Measurements from ENCODE around the gene SMCO2.

SMCO2 gene

GRCh38 chr12:27549801-27550652, 103.5 kb downstream of the SMCO2 start (continued):
- no peak for TF ChIP-seq ZNF155 (tag by site-specific recombination; IDR thresholded peaks at IDR 0.05)
- no peak for TF ChIP-seq ZBTB21 (tag by site-specific recombination; IDR thresholded peaks at IDR 0.05)
- no peak for TF ChIP-seq ZNF148 (tag by site-specific recombination; IDR thresholded peaks at IDR 0.05; ENCODE audit: borderline replicate concordance)
- peak; percentile 93 for TF ChIP-seq PRDM1 (tag by site-specific recombination; IDR thresholded peaks at IDR 0.05)
- TF ChIP-seq ZNF670 (tag by site-specific recombination; IDR thresholded peaks at IDR 0.05; ENCODE audit: low read depth), result no peak

- ChIA-PET POLR2A (interaction anchor here (2.5 kb wide), 1 partner anchor 27 kb away, joined by 16 read pairs; the partner anchor contains the start of gene PPFIBP1), CTCF (interaction anchor here (0.6 kb wide), 2 partner anchors 16 to 105 kb away, joined by 3 to 5 read pairs; no protein-coding TSS in a partner anchor)
- H3K4me3 ChIP-seq (ENCODE audit: low read depth, low read length), result no peak overlapping the region
- H3K4me1 ChIP-seq (ENCODE audit: control insufficient read depth, insufficient read depth, low read length), result peaks cover 29% of the 10 kb centered on the region
- no peak overlapping the region for H3K27ac ChIP-seq (ENCODE audit: extremely low read depth, low read depth, low read length)
- H3K9me3 ChIP-seq (ENCODE audit: control insufficient read depth, insufficient read depth, low read depth, low read length), result no peaks in the 10 kb centered on the region
- no peak for TF ChIP-seq ZNF350 (tag by site-specific recombination; IDR thresholded peaks at IDR 0.05)
- no peak for TF ChIP-seq ZNF548 (tag by site-specific recombination; IDR thresholded peaks at IDR 0.05)
- TF ChIP-seq ZNF660 (tag by site-specific recombination; IDR thresholded peaks at IDR 0.05), result no peak
- TF ChIP-seq ZFHX2 (tag by site-specific recombination; conservative IDR thresholded peaks at IDR 0.05), result no peak
- TF ChIP-seq ZNF580 (tag by site-specific recombination; IDR thresholded peaks at IDR 0.05), result no peak
- no peak for TF ChIP-seq ZBTB10 (tag by site-specific recombination; IDR thresholded peaks at IDR 0.05)
- no peak for TF ChIP-seq ZNF654 (tag by site-specific recombination; IDR thresholded peaks at IDR 0.05; ENCODE audit: low read depth)
- TF ChIP-seq ZNF248 (tag by site-specific recombination; IDR thresholded peaks at IDR 0.05), result no peak
- TF ChIP-seq ZNF530 (tag by site-specific recombination; IDR thresholded peaks at IDR 0.05; ENCODE audit: low read depth), result no peak
- TF ChIP-seq ZNF501 (tag by site-specific recombination; IDR thresholded peaks at IDR 0.05), result no peak
- TF ChIP-seq ZNF843 (tag by site-specific recombination; IDR thresholded peaks at IDR 0.05), result no peak
- no peak for TF ChIP-seq ZNF768 (tag by site-specific recombination; IDR thresholded peaks at IDR 0.05)
- no peak for TF ChIP-seq SETDB1 (IDR thresholded peaks at IDR 0.05; ENCODE audit: insufficient read length, low read length)
- no peak for TF ChIP-seq ZNF837 (tag by site-specific recombination; IDR thresholded peaks at IDR 0.05)
- no peak for TF ChIP-seq PRDM6 (tag by site-specific recombination; IDR thresholded peaks at IDR 0.05)
- no peak for TF ChIP-seq ZNF555 (tag by site-specific recombination; conservative IDR thresholded peaks at IDR 0.05)
- TF ChIP-seq SALL2 (tag by site-specific recombination; IDR thresholded peaks at IDR 0.05; ENCODE audit: borderline replicate concordance), result no peak
- no peak for TF ChIP-seq ZNF670 (tag by site-specific recombination; IDR thresholded peaks at IDR 0.05; ENCODE audit: low read depth)
- H3K36me3 ChIP-seq (ENCODE audit: control insufficient read depth in 2 of 2, insufficient read depth in 1 of 2, low read length in 2 of 2), result no peaks in the 10 kb centered on the region
Observed at GRCh38 chr12:27550653-27550975, 104.1 kb downstream of the SMCO2 start.

Data from HEK293 (cell line).